B cell (primary cell): Measurements from ENCODE around the gene DYNLT2. TPM values are rescaled to one million over a fixed set of nuclear protein-coding genes. Genes with fewer than 3 reads are reported as not detected.

Experiments used
- ATAC-seq: fragments of 200-7000 bp; cut with Tn5 transposase; one replicate; pipeline ENCODE4 v1.10.0; 2021; ENCODE audit warnings: low read depth, mild to moderate bottlenecking, moderate number of reproducible peaks, moderate library complexity
- CTCF ChIA-PET: fragments of 350-600 bp; sonication (Branson Sonifier 250); formaldehyde crosslinking; loops from one replicate; lab custom pipeline; 2021; ENCODE audit warnings: antibody characterized with exemption, inconsistent platforms; lab: Charles Lee
- POLR2A ChIA-PET: fragments of 350-600 bp; sonication (Branson Sonifier 250); formaldehyde crosslinking; loops from one replicate; lab custom pipeline; 2021; ENCODE audit warnings: antibody characterized with exemption; lab: Charles Lee
- DNase-seq: peaks from one replicate; pipeline ENCODE4 v3.0.0; 2013
- H2AFZ ChIP-seq: 2 replicates; pipeline ENCODE4 v1.6.1; 2012; ENCODE audit warnings: mild to moderate bottlenecking, low read depth, low read length; ENCODE audit not compliant: insufficient read depth, poor library complexity, severe bottlenecking
- H3K27ac ChIP-seq, 2 donors: 1 replicate in 1 of 2; 2 replicates in 1 of 2; pipeline ENCODE4 v1.5.1; 2012 to 2013; ENCODE audit warnings: low read length in 2 of 2, mild to moderate bottlenecking in 2 of 2, moderate library complexity in 1 of 2
- H3K27me3 ChIP-seq, 4 experiments: fragments of 200-600 bp in 1 of 4; sonication (generic) in 1 of 4; replicated peaks in 1 of 4; 1 replicate in 2 of 4; 2 replicates in 2 of 4; pipeline versions ENCODE4 v1.6.1 to v1.7.0; 2013 to 2016; ENCODE audit warnings: low read length in 3 of 4, mild to moderate bottlenecking in 2 of 4, mixed read lengths in 1 of 4, moderate library complexity in 1 of 4; ENCODE audit not compliant: insufficient read depth in 4 of 4, control insufficient read depth in 3 of 4; ENCODE audit errors: control extremely low read depth in 1 of 4
- H3K36me3 ChIP-seq, 2 experiments: replicated peaks in 1 of 2; 1 replicate in 1 of 2; 2 replicates in 1 of 2; pipeline versions ENCODE4 v1.6.1 to v1.7.1; 2013; ENCODE audit warnings: low read length in 1 of 2; ENCODE audit not compliant: insufficient read depth in 2 of 2, control insufficient read depth in 1 of 2; ENCODE audit errors: control extremely low read depth in 1 of 2, extremely low read depth in 1 of 2
- H3K4me1 ChIP-seq, 2 donors: fragments of 200-600 bp in 1 of 2; sonication (generic) in 1 of 2; 1 replicate in 1 of 2; 2 replicates in 1 of 2; pipeline versions ENCODE4 v1.5.1 to v1.6.1; 2013 to 2017; ENCODE audit warnings: low read length in 2 of 2; ENCODE audit not compliant: control insufficient read depth in 2 of 2, insufficient read depth in 2 of 2
- H3K4me2 ChIP-seq: replicated peaks from 2 replicates; pipeline ENCODE3; 2012; ENCODE audit warnings: mild to moderate bottlenecking, low read depth, low read length; ENCODE audit not compliant: poor library complexity, severe bottlenecking
- H3K4me3 ChIP-seq, 5 experiments: fragments of 200-600 bp in 1 of 5; sonication (generic) in 1 of 5; 1 replicate in 3 of 5; 2 replicates in 2 of 5; pipeline versions ENCODE4 v1.5.1 to v1.7.0; 2011 to 2016; ENCODE audit warnings: low read length in 4 of 5, mild to moderate bottlenecking in 4 of 5, low read depth in 2 of 5, control low read depth in 1 of 5, moderate library complexity in 1 of 5; ENCODE audit not compliant: insufficient read depth in 1 of 5; ENCODE audit errors: control extremely low read depth in 1 of 5, extremely low read depth in 1 of 5
- H3K79me2 ChIP-seq: fragments of 200-600 bp; sonication (generic); one replicate; pipeline ENCODE4 v1.6.0; 2016; ENCODE audit warnings: low read length; ENCODE audit not compliant: control insufficient read depth, insufficient read depth
- H3K9ac ChIP-seq: fragments of 200-600 bp; sonication (generic); 2 replicates; pipeline ENCODE4 v1.6.1; 2017; ENCODE audit warnings: mild to moderate bottlenecking, low read length, moderate library complexity
- H3K9me3 ChIP-seq, 3 donors: one replicate each; pipeline versions ENCODE4 v1.6.1 to v1.7.1; 2013; ENCODE audit warnings: low read length in 2 of 3; ENCODE audit not compliant: control insufficient read depth in 2 of 3, insufficient read depth in 1 of 3; ENCODE audit errors: control extremely low read depth in 1 of 3
- H4K20me1 ChIP-seq: 2 replicates; pipeline ENCODE4 v1.6.0; 2012; ENCODE audit warnings: mild to moderate bottlenecking, low read length; ENCODE audit not compliant: insufficient read depth, control insufficient read depth, poor library complexity, severe bottlenecking
- H3K27ac Mint-ChIP-seq: one replicate; pipeline ENCODE4 v1.8.0; 2021; ENCODE audit warnings: mixed read lengths
- H3K27me3 Mint-ChIP-seq: one replicate; pipeline ENCODE4 v1.8.0; 2021; ENCODE audit warnings: mixed read lengths
- H3K4me1 Mint-ChIP-seq: one replicate; pipeline ENCODE4 v1.8.0; 2021; ENCODE audit warnings: mixed read lengths
- H3K4me3 Mint-ChIP-seq: one replicate; pipeline ENCODE4 v1.8.0; 2021; ENCODE audit warnings: mixed read lengths
- H3K9me3 Mint-ChIP-seq: one replicate; pipeline ENCODE4 v1.8.0; 2022; ENCODE audit warnings: mixed read lengths; ENCODE audit not compliant: insufficient read depth
- EZH2 ChIP-seq: IDR thresholded peaks from 2 replicates; pipeline ENCODE4 v1.6.1; 2012; ENCODE audit warnings: borderline replicate concordance, low read depth, mild to moderate bottlenecking, moderate library complexity, low read length; ENCODE audit not compliant: insufficient read depth, poor library complexity, severe bottlenecking
- WGBS: methylation state at CpG from one replicate; pipeline ENCODE4 v1.1.5; 2013; ENCODE audit warnings: missing lambda C conversion rate; ENCODE audit not compliant: insufficient coverage; 5-methylcytosine and 5-hydroxymethylcytosine counted together
- intact Hi-C: fragments of 100-400 bp; cut with micrococcal nuclease; formaldehyde crosslinking; loops from one replicate; pipeline ENCODE4 v1.10.0; 2022
- polyA plus RNA-seq: library from polyadenylated mRNA; depleted of rRNA; stranded (reverse); fragments of >200 nt; gene quantifications from 2 replicates; pipeline ENCODE4 v1.2.3, GENCODE V29; 2012
- total RNA-seq, 2 donors: library from RNA; stranded (reverse); fragments of 120-200 nt in 1 of 2; gene quantifications; 1 replicate in 1 of 2; 2 replicates in 1 of 2; pipeline versions ENCODE4 v1.2.3 to v1.2.4, GENCODE V29; 2013 to 2022
- TF ChIP-seq, protein P1 (sequence below): fragments of 200-600 bp; IDR thresholded peaks from one replicate; pipeline ENCODE4 v1.8.0; 2022; ENCODE audit warnings: antibody characterized with exemption, mild to moderate bottlenecking

Gene DYNLT2
- total and polyA plus RNA-seq, 2 donors (not counting 1 experiment from before 2014, with no cell fraction given), result 2.4 to 7.2 TPM

DNA sequence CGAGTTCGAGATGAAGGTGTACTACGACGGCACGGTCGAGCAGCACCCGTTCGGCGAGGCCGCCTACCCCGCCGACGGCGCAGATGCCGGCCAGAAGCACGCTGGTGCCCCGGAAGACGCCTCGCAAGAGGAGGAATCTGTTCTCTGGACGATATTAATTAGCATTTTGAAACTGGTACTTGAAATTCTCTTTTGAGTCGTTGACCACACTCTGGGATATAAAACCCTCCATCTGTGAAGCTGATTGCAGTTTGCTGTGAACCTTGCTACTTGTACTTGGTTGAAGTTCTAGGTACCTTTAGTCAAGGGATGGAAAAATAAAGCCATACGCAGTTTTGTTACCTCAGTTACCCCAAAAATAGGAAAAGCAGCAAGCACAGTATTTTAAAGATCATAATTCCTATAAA is 48.5 kb downstream of the DYNLT2 start:
- no peaks in the 10 kb centered on the region for H4K20me1 ChIP-seq
- H2AFZ ChIP-seq, result peak overlapping the region; percentile 97
- H3K27me3 ChIP-seq, result no peaks in the 10 kb centered on the region
- H3K9me3 Mint-ChIP-seq, result no peaks in the 10 kb centered on the region
- ATAC-seq (no peak), DNase-seq (no peak)
- peaks cover 6 to 7% of the 10 kb centered on the region in 2 experiments for H3K36me3 ChIP-seq
- peaks cover 55% of the 10 kb centered on the region for H3K4me1 Mint-ChIP-seq
- H3K27ac ChIP-seq, result peak overlapping the region; percentile 86 to 95
- POLR2A ChIA-PET, result interaction anchor here (2.5 to 3.0 kb wide), 2 partner anchors 20 to 49 kb away, joined by 20 to 28 read pairs; partner anchors contain the start of genes DYNLT2 and ERMARD
- H3K9me3 ChIP-seq, result no peaks in the 10 kb centered on the region
- H3K27ac Mint-ChIP-seq, result peak overlapping the region; percentile 91
- peak overlapping the region; percentile 92 for H3K9ac ChIP-seq
- no peaks in the 10 kb centered on the region for H3K27me3 Mint-ChIP-seq
- peak overlapping the region; percentile 61 to 95 (median 85) for H3K4me3 ChIP-seq
- H3K79me2 ChIP-seq, result peaks cover 40% of the 10 kb centered on the region
- peak overlapping the region; percentile 95 for H3K4me3 Mint-ChIP-seq
- CTCF ChIA-PET, result interaction anchor here (1.2 to 2.1 kb wide), 3 partner anchors 19 to 52 kb away, joined by 3 to 8 read pairs (median 3); no protein-coding TSS in a partner anchor
- no peak for TF ChIP-seq EZH2
- TF ChIP-seq, protein P1, sequence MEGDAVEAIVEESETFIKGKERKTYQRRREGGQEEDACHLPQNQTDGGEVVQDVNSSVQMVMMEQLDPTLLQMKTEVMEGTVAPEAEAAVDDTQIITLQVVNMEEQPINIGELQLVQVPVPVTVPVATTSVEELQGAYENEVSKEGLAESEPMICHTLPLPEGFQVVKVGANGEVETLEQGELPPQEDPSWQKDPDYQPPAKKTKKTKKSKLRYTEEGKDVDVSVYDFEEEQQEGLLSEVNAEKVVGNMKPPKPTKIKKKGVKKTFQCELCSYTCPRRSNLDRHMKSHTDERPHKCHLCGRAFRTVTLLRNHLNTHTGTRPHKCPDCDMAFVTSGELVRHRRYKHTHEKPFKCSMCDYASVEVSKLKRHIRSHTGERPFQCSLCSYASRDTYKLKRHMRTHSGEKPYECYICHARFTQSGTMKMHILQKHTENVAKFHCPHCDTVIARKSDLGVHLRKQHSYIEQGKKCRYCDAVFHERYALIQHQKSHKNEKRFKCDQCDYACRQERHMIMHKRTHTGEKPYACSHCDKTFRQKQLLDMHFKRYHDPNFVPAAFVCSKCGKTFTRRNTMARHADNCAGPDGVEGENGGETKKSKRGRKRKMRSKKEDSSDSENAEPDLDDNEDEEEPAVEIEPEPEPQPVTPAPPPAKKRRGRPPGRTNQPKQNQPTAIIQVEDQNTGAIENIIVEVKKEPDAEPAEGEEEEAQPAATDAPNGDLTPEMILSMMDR, result no peak
- WGBS, result 11% methylated on average over 17 of the region's 22 CpGs
- H3K4me1 ChIP-seq, result peaks cover 27 to 44% of the 10 kb centered on the region in 2 donors
- peak overlapping the region; percentile 85 for H3K4me2 ChIP-seq
- intact Hi-C loops, result loop anchor here (1.0 to 10.0 kb wide), 5 partner anchors 20 to 881 kb away; partner anchors contain the start of genes DYNLT2, ERMARD, PDCD2 and TBP
